ENCODE measurements around the gene MTMR8.

DNA sequence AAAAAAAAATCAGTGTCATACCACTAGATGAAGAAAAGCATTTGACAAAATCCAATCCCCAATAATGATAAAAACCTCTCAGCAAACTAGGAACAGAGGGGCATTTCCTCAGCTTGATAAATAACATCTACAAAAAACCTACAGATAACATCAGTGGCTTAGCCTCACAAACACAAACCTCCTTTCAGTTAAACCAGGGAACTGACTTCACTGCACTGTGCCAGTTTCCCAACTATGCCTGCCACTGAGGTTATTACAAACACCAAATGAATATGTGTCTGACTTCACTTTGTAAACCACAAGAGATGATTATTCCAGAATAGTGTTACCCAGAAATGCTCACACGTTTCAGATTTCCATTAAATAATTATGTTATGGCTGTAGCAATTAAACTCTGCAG is 15.3 kb downstream of the MTMR8 start:
- TF ChIP-seq, protein P1, sequence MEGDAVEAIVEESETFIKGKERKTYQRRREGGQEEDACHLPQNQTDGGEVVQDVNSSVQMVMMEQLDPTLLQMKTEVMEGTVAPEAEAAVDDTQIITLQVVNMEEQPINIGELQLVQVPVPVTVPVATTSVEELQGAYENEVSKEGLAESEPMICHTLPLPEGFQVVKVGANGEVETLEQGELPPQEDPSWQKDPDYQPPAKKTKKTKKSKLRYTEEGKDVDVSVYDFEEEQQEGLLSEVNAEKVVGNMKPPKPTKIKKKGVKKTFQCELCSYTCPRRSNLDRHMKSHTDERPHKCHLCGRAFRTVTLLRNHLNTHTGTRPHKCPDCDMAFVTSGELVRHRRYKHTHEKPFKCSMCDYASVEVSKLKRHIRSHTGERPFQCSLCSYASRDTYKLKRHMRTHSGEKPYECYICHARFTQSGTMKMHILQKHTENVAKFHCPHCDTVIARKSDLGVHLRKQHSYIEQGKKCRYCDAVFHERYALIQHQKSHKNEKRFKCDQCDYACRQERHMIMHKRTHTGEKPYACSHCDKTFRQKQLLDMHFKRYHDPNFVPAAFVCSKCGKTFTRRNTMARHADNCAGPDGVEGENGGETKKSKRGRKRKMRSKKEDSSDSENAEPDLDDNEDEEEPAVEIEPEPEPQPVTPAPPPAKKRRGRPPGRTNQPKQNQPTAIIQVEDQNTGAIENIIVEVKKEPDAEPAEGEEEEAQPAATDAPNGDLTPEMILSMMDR (IDR thresholded peaks at IDR 0.05): no peak
- TF ChIP-seq POLR2A (IDR thresholded peaks at IDR 0.05) (no peak), POLR2AphosphoS5 (IDR thresholded peaks at IDR 0.05) (no peak)

Data from prostate gland (tissue), 2 donors.